Raji (cell line): Measurements from ENCODE around the gene GDA.

Source experiments
- POLR2A ChIP-seq: IDR thresholded peaks from 2 replicates; pipeline ENCODE4 v1.6.1; 2011; ENCODE audit warnings: low read depth, low read length, control low read depth; ENCODE audit not compliant: insufficient read depth

Gene GDA

DNA sequence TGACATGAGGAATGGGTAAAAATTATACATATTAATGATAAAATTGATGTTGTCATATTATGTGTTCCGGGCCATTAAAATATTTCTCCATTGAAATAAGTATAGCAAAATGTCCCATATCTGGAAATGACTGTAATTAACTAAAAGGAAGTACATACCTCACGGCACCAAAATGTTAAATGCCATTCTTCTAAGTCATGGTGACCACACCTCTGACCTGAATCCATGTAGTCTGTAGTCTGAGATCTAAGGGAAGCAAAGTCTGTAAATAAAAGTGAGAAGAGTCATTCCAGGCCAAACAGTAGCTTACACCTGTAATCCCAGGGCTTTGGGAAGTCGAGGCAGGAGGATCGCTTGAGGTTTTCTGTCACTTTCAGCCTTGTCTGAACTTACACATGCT lies 8.7 kb upstream of the GDA start:
- TF ChIP-seq POLR2A, result no peak

DNA sequence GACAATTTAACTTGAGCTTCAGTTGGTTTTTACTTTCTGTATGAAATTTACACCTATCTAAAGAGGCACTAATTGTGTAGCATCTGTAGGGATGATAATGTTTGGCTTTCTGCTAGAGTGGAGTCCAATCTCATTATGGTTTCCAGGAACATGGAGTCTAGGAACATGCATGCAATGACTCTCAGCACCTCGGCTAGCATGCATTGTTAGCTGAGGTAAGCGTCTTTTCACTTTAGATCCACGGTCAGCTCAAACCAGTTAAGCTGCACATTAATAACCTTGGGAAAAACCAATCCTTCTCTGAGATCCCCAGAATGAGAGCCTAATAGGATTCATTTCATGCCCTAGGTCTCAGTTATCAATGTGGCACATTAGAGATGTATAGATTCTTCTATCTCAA lies 7.8 kb upstream of the GDA start:
- no peak for TF ChIP-seq POLR2A

DNA sequence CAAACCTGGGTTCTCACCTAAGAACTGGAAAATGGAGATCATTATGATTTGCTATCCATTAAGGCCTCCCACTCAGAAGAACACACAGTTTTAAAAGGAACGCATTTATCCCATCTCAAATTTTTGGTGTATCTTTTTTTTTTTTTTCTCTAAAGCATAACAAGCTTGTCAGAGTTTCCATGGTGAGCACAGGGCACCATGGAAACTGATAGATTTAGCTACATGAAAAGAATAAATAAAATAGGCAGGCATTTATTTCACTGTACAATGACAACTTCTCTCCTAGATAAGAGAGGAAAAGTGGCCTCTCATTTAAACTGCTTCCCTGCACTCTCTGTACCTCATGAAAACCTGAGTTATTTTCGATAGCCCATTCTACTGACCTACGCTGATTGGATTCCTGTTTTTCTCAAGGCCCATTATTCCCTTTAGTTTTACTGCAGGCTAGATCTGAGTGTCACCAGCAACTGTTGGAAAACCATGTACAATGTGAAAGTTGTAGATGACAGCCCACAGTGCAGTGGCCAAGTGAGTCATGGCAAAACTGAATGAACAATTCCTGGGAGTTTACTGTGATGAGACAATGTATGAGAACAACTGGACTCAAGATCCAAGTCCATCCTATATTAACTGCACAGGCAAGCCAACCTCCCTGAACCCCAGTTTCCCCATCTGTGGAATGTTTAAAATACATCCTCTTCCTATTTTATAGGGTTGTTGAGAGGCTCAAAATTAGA lies 4.3 kb upstream of the GDA start:
- TF ChIP-seq POLR2A, result no peak

DNA sequence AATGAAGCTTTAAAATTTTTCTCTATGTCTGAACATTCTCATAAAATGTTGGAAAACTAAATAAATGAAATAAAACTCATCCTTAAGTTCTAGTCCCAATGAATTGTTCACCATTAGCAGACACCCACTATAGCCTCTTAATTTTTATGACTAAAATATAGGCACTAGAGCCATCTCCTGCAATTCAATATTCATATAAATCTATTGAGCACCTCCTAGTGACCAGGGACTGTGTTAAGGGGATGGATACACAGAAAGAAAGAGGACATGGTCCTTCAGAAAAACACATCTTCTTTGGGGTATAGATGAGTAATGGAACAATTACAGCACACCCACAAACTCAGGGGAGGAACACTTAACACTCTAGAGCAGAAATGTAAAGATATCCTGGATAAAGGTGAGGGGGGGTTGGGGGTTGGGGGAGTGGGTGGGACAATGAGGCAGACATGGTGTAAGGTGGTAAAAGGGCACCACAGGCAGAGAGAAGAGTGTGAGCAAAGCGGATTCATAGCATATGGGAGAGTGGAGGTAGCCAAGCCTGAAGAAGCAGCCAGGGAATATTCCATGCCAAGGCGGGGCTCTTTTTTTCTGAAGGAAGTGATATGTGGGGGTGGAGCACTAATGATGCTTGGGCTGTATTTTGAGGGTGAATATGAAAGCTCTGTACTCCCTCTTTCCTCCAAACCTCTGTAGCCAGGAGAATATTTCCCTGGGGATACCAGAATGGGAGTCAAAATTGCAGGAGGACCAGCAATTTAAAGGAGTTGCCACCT lies 3.3 kb upstream of the GDA start:
- no peak for TF ChIP-seq POLR2A

DNA sequence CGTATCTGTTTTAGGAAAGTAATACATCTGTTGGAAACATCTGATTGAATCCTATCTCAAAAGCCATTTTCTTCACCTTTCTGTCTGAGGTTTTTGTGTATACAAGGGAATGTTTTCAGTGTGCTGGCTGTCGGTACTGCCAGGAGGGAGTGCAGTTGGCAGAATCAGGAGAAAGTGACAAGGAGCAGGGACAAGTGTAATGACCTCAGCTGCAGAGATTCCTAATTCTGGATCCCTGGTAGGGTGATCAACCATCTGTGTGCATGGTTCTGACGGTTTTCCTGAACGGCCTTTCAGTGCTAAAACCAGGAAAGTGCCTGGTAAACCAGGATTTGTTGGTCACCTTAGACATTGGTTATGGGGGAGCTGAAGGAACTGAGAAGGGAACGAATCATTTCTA lies 1.6 kb upstream of the GDA start:
- no peak for TF ChIP-seq POLR2A

DNA sequence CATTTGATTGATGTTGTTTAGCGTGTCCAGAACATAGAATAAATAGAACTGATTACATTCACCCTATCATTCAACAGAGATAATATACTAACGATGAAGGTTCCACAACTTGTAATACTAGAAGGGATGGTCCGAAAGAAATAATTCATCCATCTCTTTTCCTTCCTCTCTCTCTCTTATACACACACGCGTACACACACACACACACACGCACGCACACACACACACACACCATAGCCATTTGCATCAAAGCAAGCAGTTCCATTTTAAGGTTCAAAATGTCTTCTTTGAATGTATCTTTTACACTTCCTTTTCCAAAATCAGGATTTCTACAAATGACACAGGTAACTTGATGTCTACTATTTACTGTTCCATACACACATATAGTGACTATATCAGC lies 887 bp downstream of the GDA start:
- no peak for TF ChIP-seq POLR2A

DNA sequence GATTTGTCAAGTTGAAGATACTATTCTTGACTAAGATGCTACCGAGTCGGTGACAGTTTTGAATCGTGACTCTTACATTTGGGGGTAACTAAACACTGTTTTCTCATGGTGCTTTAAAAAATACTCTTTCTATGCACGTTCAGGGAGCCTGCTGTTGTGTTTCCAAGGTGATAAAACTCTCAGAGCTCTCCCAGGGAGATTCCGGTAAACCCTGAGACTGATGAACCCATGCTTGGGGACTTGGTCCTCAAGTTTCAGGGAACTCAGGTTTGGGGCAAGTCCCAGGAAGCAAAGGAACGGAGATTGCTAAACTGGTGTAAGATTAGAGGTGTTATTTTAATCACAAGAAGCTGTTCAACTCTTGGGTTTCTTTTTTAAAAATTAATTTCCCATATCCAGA lies 1.4 kb downstream of the GDA start:
- no peak for TF ChIP-seq POLR2A

DNA sequence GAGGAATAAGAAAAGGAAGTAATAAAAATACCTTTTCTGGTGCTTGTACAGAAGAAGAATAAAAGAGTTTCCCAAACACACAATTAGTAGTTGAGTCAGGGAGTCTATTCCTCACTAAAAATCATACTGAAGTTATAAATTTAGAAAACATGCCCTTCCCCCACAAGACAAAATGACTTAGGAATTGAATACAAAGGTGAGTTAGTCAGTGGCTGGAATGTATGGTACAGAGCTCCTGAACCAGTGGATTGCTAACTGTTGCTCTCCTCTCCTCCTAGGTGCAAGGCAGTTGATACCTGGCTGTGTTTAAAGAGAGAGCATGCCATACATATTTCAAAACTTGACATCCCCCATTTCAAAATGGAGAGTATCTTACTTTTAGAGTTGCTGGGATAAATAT lies 1.9 kb downstream of the GDA start:
- no peak for TF ChIP-seq POLR2A

DNA sequence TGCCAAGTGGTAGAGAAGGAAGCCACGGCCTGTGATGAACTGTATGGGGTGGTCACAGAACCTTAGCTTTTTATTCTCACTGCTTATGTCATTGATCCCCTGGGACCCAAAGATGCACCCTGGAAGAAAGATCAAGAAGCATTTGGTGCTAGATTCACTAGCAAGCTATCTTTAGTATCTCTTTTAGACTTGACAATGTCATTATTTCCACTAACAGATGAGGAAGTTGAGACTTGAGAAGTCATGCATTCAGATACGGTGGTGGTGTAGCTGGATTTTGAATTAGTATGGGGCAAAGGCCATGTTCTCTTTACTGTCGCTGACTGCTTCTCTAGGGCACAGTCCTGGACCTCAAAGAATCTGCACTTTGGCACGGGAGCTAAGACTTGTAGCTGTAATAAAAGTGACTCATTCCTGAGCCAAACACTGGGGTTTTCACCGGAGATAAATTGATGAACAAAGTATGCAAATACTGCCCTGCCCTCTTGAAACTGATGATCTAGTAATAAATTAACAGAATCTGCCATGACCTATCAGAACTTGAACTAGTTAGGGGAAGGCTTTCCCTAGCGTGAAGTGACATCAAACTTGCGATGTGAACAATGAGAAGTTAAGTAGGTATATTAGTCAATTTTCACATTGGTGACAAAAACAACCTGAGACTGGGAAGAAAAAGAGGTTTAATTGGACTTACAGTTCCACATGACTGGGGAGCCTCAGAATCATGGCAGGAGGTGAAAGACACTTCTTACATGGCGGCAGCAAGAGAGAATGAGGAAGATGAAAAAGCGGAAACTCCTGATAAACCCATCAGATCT lies 5.4 kb downstream of the GDA start:
- no peak for TF ChIP-seq POLR2A

DNA sequence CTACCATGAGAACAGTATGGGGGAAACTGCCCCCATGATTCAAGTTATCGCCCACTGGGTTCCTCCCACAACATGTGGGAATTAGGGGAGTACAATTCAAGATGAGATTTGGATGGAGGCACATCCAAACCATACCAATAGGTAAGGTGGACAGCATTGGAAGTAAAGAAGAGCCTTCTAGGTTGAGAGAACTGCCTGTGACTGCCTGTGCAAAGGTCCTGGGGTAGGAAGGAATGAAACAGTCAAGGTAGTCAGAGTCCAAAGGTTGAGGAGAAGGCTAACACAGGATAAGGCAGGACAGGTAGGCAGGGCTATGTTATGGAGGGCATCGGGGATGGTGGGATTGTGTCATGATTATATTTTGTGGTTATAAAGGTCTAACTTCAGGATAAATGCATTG lies 6.1 kb downstream of the GDA start:
- TF ChIP-seq POLR2A, result no peak

DNA sequence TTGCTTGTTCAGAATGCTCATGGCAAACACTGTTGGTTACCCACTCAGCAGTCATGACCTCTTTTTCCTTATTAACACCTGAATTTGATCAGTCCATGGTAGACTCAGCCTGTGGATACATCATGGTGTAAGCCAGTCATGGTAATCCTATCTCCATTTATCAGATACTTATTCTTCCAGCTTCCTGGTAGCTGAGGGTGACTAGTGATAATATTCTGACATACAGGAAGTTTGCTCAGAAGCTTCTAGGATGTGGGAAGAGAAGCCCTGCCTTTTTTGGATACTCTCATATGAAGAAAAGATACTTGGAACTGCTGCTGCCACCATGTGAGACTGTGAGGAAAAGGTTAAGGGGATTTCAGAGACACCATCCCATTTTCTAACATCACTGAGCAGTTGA lies 7.3 kb downstream of the GDA start:
- TF ChIP-seq POLR2A, result no peak

DNA sequence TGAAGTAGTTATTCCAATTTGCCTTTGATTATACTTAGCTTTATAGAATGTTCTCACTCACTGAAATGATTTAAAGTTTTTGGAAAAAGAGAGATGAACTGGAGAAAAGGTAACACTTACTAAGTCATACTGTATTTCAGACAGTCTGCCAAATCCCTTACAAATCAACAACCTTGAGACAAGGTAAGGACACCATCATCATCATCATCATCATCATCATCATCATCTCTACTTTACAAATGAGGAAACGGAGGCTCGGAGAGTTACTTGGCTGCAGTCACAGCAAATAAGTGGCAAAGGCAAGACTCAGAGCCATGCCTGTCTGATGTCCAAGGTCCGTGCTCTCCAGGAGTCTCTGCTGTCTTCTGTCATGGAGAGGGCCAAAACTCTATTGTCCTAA lies 9.4 kb downstream of the GDA start:
- TF ChIP-seq POLR2A, result no peak

DNA sequence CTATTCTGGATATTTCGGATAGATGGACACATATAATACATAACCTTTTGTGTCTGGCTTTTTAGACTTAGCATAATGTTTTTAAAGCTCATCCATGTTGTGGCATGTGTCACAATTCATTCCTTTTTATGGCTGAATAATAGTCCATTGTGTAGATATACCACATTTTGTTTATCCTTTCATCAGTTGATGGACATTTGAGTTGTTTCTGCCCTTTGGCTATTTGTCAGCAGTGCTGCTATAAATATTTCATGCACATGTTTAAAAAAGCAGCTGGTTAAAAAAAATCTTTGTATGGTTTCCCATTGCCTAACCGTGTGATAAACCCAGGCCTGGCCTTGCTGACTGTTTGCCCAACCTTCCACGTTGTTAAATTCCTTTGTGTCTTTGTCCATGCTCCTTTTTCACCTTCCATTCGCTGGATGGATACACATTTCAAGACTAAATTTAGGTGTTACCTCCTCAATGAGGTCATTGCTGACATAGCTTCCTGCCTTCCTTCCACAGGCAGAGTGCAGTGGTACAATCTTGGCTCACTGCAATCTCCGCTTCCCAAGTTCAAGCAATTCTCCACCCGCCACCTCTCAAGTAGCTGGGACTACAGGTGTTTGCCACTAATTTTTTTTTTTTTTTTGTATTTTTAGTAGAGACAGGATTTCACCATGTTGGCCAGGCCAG lies 11.3 kb downstream of the GDA start:
- TF ChIP-seq POLR2A, result no peak

DNA sequence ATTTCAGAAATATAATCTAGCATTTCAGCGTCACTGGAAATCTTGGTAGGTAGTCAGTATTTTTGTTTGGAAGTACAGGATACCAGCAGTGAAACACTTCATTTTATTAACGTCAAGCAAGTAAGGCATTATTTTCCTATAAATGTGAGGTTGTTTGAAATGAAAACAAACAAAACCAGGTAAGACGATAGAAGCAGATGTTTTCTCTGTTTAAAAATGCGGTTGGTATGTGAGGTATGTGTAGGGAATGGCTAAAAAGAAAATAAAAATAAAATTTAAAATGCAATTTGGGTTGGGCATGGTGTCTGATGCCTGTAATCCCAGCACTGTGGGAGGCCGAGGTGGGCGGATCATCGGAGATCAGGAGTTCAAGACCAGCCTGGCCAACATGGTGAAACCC lies 16.1 kb downstream of the GDA start:
- TF ChIP-seq POLR2A, result no peak

DNA sequence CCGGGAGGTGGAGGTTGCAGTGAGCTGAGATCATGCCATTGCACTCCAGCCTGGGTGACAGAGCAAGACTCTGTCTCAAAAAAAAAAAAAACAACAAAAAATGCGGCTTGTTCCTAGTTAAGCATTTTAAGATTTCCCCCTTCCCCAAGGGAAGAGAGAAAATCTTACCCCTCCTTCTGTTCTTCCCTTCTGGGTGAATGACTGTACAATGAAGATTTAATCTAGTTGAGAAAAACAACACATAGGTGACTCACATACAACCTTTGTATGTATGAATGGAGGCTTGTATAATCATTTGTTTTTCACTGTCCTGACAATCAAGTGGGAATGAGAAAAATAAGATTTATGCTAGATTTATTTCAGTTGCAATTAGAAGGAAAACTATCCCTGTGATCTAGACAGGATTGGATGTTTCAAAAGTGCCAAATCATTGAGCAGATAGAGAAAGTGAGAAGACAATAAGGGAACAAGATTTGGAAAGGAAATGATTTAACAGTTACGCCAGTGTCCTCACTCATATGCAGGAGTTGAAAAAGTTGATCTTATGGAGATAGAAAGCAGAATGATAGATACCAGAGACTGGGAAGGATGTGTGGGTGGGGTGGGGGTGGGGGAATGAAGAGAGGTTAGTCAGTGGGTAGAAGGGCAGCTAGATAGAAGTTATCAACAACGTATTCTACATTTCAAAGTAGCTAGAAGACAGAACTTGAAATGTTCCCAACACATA lies 16.7 kb downstream of the GDA start:
- no peak for TF ChIP-seq POLR2A
